Stimulated activated CD4-positive, alpha-beta T cell treated with anti-CD3 and anti-CD28 coated beads, TNF-alpha, amount 100 ng/mL, for 24 hours (primary cell): ENCODE measurements around the gene MED28.
A peak's percentile ranks its signal among the peaks of the same experiment; 100 is the strongest.
"Not testable (repeated sequence)": the region's sequence is repeated elsewhere in the genome, so short reads cannot be mapped to it uniquely, and the experiment has no call there.

ENCODE experiments used
- DNase-seq, 3 experiments: peaks; one replicate each; pipeline ENCODE4 v3.0.0-alpha.2; 2020; ENCODE audit warnings: low read depth in 3 of 3

The MED28 gene

DNA sequence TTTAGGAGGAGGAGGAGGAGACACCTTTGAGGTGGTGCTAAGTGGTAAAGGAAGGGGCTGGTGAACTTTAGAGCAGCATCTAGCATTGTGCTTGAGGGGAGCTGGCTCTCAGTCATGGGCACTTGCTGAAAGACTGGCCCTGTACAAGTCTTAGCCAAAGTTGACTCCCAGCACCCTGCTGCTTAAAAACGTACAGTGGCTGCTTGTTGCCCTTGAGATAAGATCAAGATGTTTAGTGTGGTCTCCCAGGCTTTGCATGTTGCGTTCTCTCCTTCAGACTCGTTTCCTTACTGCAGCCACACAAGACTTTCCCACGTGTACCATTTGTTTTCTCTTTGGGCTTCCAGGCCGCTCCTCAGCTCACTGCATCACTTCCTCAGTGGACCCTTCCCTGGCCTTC, 1.8 kb downstream of the MED28 start:
- DNase-seq: no peak

DNA sequence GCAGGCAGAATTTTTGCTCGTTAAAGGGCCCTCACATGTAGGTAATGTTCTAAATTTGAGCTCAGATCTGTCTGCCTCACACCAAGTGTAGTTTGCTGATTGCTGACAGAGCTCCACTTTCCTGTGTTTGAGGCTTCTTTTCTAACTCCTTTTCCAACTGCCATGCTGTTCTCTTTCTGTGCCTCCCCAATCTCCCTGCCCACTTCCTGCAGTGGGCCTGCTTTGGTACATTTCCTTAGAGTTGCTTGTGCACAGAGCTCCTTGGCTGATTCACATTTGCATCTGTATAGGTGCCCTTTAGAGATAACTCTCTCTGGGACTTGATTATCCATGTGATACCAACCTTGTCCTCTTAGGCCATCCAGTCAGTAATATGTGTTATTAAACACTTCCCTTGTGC, 4.5 kb downstream of the MED28 start:
- DNase-seq: no peak

DNA sequence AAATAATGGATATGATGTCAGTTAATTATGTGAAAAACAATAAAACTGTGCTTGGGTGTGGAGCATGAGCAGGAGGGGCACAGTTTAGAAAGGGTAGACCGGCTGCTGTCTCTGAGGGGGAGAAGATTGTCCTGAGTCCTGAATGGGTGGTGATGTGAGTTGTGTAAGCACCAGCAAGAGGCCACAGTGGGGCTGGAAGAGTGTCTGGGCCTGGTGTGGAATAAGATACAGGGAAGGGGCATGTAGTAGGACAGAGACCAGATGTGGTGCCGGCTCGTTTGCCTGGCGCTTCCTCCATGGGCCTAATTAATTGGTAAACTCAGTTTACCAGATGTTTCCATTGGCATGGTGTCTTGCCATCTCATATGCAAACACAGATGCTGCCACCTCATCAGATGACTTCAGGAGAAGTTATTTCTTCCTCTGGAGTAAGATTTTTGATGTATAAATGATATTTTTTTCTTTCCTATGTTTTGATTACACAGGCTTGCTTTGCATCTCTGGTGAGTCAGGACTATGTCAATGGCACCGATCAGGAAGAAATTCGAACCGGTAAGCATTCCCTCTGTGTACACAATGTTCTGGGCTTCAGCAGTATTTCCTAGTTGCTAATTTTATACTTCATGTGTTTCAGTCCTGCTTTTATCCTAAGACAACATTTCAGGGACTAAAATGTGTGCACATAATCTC, 5.1 kb downstream of the MED28 start:
- DNase-seq: no peak

DNA sequence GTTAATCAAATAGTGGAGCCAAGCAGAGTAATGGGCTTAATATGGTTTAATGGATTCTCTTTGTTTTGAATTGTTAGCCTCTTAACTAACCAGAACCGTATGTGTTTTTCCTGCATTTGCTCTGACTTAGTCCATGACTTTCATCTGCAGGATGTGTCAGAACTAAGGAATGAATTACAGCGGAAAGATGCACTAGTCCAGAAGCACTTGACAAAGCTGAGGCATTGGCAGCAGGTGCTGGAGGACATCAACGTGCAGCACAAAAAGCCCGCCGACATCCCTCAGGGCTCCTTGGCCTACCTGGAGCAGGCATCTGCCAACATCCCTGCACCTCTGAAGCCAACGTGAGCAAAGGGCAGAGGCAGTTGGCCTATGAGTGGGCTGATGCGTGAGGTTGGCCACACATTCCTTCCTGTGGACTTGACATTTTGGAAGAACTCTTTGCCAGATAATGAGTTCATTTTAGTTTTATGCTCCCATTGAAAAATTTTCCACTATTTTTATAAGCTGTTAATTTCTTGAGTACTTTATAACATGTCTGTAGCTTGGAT, 9.1 kb downstream of the MED28 start:
- DNase-seq: no peak

DNA sequence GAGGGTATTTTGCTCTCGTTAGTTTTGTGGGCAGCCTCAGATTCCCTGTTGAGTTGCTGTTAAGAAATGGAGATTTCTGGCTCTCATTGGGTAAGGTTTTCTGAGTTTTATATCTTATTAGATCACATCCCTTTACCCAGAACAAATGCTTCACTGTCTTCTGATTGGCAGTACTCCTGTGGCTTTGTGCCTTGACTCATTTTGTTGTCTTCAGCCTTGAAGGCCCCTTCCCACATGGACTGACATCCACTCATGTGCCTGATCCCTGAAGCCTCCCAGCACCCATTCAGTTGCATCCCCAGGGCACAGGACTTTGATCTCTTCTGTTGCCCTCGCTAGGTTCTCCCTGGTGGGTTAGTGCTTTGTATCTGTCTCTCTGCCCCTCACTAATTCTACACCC, 10.4 kb downstream of the MED28 start:
- DNase-seq: no peak

DNA sequence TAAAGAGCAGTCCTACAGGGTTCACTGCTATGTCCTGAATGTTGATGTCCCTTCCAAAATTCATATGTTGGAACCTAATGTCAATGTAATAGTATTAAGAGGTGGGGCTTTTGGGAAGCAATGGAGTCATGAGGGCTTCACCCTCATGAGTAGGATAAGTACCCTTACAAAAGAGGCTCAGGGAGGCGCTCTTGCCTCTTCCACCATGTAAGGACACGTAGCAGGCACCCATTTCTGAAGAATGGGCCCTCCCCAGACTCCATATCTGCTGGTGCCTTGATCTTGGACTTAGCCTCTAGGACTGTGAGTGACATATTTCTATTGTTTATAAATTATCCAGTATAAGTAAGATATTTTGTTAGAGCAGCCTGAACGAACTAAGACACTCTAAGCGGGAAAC, 15.8 kb downstream of the MED28 start:
- no peak for DNase-seq

DNA sequence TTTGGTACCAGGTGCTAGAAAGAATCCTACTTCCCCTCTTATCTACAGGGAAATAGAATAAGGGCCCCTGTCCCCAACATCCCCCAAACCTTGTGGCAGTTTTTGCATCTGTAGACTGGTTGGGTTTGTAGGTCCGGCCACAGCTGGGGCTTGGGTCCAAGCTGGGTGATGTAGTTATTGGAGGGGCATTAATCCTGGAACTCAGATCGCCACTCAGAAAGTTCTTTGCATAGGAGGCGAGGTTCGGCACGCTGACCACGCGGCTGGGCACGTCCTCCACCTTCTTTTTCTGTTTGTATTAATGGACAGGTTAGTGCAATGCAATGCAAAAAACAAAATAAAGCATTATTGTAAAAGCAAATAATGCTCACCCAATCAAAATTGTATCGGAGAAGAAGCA, 19.2 kb downstream of the MED28 start:
- DNase-seq: no peak

DNA sequence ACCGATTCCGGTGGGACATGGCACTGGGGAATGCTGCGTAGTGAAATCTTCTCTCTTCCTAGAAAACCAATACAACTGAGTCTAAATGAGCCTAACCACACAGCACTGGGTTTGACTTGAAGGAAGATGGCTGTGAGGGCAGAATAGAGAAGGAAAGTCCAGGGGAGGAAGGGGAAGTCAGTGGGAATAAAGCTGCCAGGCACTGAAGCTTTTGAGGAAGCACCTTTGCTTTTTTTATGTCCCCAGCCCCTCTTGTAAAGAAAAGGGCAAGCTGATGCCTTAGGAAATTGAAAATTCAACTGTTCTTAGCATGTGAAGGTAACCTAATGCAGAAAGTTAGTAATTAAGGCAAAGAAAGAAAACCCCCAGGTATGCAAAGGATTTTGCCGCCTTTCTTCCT, 20.6 kb downstream of the MED28 start:
- DNase-seq: no peak

DNA sequence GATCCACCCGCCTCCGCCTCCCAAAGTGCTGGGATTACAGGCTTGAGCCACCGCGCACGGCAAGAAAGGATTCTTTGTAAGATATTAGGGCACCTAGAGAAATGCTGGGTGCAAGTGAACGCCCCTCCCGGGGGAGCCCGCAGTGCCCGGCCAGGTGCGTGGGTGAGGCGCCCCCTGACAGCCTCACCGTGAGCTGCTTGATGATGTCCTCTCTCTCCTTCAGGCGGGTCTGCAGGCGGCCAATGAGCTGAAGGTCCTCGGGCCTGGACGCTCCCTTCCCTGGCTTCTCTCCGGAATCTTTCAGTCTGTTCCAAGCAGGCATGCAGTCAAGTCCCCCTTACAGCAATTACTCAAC, 21.9 kb downstream of the MED28 start:
- no peak for DNase-seq

DNA sequence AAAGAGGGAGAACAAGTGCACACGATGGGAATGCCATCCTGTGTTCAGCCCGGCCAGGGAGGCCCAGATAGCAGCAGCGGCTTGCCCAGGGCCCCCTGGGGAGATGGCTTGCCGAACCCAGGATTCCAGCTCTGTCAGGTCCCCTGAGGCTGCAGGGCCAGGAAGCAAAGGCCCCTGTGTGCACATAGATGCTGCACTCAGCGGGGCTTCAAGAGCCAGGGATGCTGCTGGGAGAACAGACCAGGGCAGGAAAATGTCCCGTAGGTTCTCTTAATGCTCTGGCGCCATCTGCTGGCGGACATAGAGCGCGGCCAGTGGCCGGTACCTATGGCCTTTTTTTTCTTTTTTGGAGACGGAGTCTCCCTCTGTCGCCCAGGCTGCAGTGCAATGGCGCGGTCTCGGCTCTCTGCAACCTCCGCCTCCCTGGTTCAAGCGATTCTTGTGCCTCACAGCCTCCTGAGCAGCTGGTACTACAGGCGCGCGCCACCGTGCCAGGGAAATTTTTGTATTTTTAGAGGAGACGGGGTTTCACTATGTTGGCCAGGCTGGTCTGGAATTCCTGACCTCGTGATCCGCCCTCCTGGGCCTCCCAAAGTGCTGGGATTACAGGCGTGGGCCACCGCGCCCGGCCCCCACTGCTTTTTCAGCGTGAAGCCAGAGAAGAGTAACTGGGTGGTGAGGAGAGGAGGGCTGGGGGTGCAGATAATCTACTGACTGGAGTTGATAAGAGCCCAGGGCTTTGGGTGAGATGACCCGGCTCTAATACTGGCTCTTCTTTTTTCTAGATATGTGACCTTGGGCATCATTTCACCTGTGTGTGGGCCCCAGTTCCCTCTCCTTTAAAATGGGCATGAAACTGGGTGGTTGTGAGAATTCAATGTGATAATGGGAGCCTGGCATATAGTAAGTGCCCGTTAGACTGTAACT, 22.5 kb downstream of the MED28 start:
- peak; percentile 38 to 65 (median 50) for DNase-seq

DNA sequence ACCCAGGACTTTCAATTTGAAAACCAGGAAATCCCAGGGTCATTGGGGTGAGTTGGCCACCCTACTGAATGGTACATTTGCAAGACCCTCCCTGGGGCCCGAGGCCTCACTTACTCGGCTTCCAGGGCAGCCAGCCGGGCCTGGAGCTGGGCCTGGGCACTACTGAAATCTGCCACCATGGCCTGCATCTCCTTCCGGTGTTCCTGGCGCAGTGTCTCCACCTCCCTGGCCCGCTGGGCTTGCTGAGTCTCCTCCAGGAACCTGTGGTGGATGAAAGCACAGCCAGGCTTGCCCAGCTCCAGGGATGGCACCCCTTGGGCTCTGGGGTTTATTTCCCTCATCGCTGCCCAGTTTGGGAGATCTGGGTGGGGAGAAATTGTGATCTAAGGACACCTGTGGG, 24.7 kb downstream of the MED28 start:
- no peak for DNase-seq

DNA sequence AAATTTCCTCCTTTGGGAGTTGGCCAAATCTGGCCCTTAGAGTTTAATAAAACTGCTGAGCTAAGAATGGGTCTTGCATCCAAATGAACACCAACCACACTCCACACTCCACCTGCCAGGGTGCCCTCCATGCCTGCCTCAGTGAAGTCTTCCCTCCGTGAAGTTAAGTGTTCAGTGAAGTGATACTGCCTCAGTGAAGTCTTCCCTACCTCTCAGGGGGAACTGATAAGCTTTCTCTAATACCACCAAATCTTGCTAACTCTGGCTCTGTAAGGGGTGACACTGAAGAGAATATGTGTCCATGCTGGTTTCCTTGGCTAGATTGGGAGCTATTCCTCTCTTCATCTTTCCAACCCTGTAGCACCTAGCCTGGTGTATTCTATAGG, 27.9 kb downstream of the MED28 start:
- DNase-seq: no peak

DNA sequence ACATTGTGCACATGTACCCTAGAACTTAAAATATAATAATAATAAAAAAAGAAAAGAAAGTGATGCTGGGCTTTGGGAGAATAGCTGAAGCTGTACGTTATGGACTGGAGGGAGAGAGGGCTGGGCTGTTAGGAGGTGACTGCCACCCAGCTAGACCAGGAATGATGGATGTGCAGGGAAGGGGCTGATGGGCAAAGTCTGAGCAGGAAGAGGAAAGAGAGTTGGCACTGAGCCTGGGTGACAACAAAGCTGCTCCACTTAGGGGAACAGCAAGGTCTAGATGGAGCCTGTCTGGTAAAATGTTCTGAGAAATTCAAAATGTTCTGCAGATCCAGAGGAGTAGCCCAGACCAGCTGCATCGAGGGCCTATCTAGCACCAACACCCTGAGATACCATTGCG, 32.3 kb downstream of the MED28 start:
- no peak for DNase-seq

DNA sequence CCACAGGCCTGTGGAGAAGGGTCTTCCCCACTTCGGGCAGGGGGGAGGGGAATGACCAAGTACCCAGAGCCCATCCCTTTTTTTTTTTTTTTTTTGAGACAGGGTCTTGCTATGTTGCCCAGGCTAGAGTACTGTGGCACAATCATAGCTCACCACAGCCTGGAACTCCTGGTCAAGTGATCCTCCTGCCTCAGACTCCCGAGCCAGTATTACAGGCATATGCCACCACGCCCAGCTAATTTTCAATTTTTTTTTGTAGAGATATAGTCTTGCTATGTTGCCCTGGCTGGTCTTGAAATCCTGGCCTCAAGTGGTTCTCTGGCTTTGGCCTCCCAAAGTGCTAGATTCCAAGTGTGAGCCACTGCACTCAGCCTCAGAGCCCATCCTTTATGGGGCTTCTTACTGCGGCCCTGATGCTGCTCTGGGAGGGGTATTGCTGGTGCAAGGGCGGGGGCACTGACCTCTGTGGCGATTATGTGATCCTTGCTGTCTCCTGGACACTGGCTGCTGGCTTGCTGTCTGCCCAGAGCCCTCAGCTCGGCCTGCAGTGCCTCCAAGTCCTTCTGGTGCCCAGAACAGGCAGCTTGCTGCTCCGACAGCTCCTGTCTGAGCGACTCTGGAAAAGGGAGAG, 32.9 kb downstream of the MED28 start:
- DNase-seq: no peak

DNA sequence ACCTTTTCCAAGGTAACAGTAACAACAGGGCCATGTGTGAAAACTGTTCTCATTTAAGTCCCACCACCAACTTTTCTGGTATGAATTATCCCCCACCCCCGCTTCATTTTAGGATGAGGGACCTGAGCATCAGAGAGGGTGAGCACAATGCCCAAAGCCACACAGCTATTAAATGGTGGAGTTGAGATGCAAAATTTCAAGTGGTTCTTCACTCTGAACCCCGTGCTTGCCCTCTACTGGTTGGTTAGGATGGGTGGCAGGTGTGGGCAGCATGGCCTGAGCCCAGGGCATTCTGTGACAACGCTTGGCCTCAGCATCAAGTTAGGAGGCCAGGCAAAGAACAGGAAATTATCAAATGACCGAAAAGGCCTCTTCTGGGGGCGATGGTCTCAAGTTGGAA, 33.5 kb downstream of the MED28 start:
- no peak for DNase-seq

DNA sequence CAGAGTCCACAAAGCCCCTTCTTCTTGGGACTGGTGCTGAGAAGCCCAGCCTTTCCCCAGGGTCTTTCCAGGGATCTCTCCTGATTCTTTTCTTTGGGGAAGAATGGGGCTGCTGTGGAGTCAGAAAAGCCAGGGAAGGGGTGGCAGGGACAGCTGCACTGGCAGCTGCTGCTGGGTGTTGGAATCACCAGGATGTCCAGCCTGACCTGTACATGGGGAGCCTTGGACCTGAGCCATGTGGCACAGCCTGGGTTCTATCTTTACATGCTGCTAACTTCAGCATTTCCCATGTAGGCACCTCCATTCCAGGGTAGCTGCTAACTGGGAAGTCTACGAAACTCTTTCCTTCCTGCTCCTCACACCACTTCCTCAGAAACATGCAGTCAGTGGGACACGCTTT, 36.0 kb downstream of the MED28 start:
- DNase-seq: no peak

DNA sequence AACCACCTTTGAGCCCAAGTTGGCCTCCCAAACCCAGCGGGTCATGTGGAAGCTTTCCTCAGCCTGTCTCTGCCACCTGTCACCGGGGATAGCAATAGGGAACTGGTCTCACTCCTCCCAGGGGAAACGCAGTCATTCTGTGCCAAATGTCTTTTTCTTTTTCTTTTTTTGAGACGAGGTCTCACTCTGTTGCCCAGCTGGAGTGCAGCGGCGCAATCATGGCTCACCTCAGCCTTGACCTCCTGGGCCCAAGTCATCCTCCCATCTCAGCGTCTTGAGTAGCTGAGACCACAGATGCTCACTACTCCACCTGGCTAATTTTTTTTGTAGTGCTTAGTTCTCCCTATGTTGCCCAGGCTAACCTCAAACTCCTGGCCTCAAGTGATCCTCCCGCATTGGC, 40.3 kb downstream of the MED28 start:
- no peak for DNase-seq

DNA sequence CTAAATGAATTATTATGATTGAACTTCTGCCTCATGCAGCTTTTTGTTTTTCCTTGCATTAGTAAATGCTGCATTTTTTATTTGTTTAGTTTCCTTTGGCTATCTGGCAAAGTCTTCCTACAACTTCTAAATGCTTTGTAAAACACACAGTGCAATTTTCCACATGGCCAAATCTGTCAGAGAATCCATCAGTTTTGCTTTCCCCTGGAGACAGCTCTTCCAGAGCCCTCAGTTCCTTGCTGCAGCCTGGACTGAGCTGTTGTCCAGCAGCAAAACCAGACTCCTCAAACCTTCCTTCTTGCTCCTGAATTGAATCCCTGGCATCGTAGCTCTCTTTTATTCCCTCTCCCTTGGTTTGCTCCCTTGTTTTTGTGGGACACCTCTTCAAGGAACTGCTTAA, 42.6 kb downstream of the MED28 start:
- no peak for DNase-seq

DNA sequence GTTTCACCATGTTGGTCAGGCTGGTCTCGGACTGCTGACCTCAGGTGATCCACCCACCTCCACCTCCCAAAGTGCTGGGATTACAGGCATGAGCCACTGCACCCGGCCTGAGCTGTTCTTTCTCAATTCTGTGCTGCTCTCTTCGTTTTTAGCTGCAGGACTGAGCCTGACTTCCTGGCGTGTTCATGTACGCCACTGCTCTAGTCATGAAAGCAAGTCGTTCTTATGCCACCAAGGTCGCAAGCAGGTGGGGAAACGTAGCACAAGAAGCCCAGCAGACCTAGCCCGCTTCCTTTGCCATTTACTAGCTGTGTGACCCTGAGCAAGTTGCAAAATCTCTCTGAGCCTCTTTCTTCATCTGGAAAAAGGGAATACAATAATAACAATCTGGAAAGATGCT, 43.4 kb downstream of the MED28 start:
- no peak for DNase-seq

DNA sequence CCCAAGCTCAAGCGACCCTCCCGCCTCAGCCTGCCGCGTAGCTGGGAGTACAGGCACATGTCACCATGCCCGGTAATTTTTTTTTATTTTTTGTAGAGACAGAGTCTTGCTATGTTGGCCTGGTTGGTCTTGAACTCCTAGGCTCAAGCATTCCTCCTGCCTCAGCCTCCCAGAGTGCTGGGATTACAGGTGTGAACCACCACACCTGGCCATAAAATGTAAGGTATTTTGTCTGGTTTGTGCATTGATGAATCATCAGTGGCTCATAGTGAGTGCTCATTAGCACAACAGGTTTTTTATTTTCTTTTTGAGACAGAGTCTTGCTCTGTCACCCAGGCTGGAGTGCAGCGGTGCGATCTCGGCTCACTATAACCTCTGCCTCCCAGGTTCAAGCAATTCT, 44.8 kb downstream of the MED28 start:
- not testable (repeated sequence) for DNase-seq

DNA sequence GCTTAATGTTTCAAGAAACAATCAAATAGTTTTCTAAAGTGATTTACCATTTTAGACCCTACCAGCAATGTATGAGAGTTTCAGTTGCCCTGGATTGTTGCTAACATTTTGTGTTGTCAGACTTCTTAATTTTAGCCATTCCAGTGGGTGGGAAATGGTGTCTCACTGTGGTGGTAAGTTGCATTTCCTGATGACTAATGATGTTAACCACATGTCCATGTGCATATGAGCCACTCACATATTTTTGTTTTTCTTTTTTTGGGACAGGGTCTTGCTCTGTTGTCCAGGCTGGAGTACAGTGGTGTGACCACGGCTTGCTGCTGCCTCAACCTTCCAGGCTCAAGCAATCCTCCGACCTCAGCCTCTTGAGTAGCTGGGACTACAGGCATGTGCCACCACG, 48.3 kb downstream of the MED28 start:
- no peak for DNase-seq

DNA sequence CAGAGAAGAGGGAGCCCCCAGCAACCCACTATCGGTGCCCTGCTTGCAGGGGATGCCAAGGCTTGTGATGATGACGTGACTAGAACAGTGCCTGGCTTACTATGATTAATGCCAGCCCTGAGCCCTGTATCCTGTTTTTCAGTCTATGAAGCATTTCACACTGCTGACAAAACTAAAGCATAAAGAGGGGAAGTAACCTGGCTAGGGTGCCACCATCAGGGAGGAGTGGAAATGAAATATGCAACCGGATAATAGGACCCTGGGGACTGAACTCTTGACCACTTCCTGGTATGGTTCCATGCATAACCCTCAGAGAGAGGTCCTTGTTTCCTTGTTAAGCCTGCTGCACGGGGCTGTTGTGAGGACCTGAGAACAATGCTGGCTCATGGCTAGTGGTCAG, 50.3 kb downstream of the MED28 start:
- DNase-seq: no peak

DNA sequence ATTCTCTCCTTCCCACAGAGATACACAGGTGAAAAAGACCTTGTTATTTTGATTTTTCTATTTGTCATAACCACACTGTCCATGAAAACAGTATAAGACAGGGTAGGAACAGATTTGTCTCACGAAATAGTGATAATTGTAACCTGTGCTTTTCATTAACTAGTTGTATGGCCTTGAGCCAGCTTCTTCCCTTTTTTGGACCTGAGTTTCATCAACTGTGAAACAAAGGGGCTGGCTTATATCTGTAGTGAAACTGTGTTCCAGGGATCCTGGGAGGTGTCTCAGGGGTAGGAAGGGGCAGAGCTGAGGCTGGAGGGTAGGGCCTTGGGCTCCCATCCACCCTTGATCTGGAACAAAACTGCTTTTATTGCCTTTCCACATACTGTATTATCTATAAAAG, 50.9 kb downstream of the MED28 start:
- no peak for DNase-seq
